ENCODE data around the gene WDR70.

DNA sequence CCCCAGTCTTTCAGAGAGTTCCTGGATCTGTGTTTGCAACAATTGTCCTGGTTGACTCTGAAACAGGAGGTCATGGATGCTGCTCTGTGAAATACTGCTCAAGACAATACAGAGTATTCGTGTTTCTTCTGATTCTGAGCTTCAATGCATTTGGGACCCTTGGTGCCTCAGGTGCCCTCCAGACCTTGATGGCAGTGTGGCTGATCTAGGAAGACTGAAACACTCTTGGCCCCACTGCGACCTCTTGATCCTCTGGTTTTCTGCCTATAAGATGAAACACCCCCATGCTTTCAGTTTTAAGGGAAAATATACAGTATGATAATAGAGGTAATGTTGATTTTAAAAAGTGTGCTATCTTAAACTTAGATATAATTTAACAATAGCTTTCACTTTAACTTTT, 393.1 kb downstream of the WDR70 start:
- TF ChIP-seq, protein P1, sequence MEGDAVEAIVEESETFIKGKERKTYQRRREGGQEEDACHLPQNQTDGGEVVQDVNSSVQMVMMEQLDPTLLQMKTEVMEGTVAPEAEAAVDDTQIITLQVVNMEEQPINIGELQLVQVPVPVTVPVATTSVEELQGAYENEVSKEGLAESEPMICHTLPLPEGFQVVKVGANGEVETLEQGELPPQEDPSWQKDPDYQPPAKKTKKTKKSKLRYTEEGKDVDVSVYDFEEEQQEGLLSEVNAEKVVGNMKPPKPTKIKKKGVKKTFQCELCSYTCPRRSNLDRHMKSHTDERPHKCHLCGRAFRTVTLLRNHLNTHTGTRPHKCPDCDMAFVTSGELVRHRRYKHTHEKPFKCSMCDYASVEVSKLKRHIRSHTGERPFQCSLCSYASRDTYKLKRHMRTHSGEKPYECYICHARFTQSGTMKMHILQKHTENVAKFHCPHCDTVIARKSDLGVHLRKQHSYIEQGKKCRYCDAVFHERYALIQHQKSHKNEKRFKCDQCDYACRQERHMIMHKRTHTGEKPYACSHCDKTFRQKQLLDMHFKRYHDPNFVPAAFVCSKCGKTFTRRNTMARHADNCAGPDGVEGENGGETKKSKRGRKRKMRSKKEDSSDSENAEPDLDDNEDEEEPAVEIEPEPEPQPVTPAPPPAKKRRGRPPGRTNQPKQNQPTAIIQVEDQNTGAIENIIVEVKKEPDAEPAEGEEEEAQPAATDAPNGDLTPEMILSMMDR (IDR thresholded peaks at IDR 0.05; ENCODE audit: insufficient read depth, low read depth, low read length): no peak
- TF ChIP-seq EZH2 (IDR thresholded peaks at IDR 0.05; ENCODE audit: insufficient read depth, low read length): no peak

Data from astrocyte (in vitro differentiated cells and primary cell).